ENCODE measurements around the gene EPB41L4B.

- TF ChIP-seq CTCF (conservative IDR thresholded peaks at IDR 0.05; ENCODE audit: low read depth in 2 of 2), result no peak
- TF ChIP-seq REST (IDR thresholded peaks at IDR 0.05; ENCODE audit: unreplicated experiment), result no peak
- no peak for TF ChIP-seq NANOG (IDR thresholded peaks at IDR 0.05; ENCODE audit: borderline replicate concordance)
- TF ChIP-seq ZNF114 (CRISPR knock-in tag; IDR thresholded peaks at IDR 0.05), result no peak
- no peak for TF ChIP-seq EZH2 (IDR thresholded peaks at IDR 0.05; ENCODE audit: low read depth, unreplicated experiment)
- no peak for TF ChIP-seq JUNB (IDR thresholded peaks at IDR 0.05; ENCODE audit: unreplicated experiment)
- no peak for TF ChIP-seq POLR2AphosphoS5 (IDR thresholded peaks at IDR 0.05; ENCODE audit: low read depth)
- no peak for TF ChIP-seq CREB1 (CRISPR knock-in tag; IDR thresholded peaks at IDR 0.05; ENCODE audit: low read depth)
Measured at GRCh38 chr9:109317311-109317978, 3.4 kb downstream of the EPB41L4B start.
